WTC11 (cell line): ENCODE results near the gene KLK1. TPM values are rescaled to one million over a fixed set of nuclear protein-coding genes. Genes with fewer than 3 reads are reported as not detected.

ENCODE experiments used
- ATAC-seq: fragments of 200-7000 bp; cut with Tn5 transposase; 2 replicates; pipeline ENCODE4 v1.10.0; 2021; ENCODE audit warnings: mild to moderate bottlenecking, moderate library complexity
- CTCF ChIA-PET: fragments of 300-600 bp; sonication (Branson Sonifier 250); formaldehyde crosslinking; loops from one replicate; lab custom pipeline; 2021; ENCODE audit warnings: antibody characterized with exemption; lab: Charles Lee
- POLR2A ChIA-PET: fragments of 350-600 bp; sonication (Branson Sonifier 250); formaldehyde crosslinking; loops from one replicate; lab custom pipeline; 2021; ENCODE audit warnings: antibody characterized with exemption; lab: Charles Lee
- DNase-seq: peaks from one replicate; pipeline ENCODE4 v3.0.0; 2021; ENCODE audit warnings: low spot score
- H3K27ac Mint-ChIP-seq: 2 replicates; pipeline ENCODE4 v1.8.0; 2021; ENCODE audit warnings: mixed read lengths
- H3K27me3 Mint-ChIP-seq: 2 replicates; pipeline ENCODE4 v1.8.0; 2021; ENCODE audit warnings: low read depth, mild to moderate bottlenecking, moderate library complexity, mixed read lengths
- H3K36me3 Mint-ChIP-seq: 2 replicates; pipeline ENCODE4 v1.8.0; 2021; ENCODE audit warnings: mixed read lengths
- H3K4me1 Mint-ChIP-seq: 2 replicates; pipeline ENCODE4 v1.8.0; 2022; ENCODE audit warnings: mixed read lengths
- H3K4me3 Mint-ChIP-seq: 2 replicates; pipeline ENCODE4 v1.8.0; 2021; ENCODE audit warnings: mild to moderate bottlenecking, moderate library complexity, mixed read lengths
- H3K9me3 Mint-ChIP-seq: 2 replicates; pipeline ENCODE4 v1.8.0; 2021; ENCODE audit warnings: mixed read lengths
- AR ChIP-seq: fragments of 250-450 bp; sonication (Bioruptor Pico); IDR thresholded peaks from 2 replicates; pipeline ENCODE4 v1.9.0; 2021; ENCODE audit warnings: mild to moderate bottlenecking
- ARID4B ChIP-seq: sonication (generic); formaldehyde crosslinking; IDR thresholded peaks from 2 replicates; pipeline ENCODE4 v1.8.0; 2023; ENCODE audit warnings: missing genetic modification reagents, mild to moderate bottlenecking, borderline replicate concordance
- ATF2 ChIP-seq: sonication (generic); formaldehyde crosslinking; IDR thresholded peaks from 2 replicates; pipeline ENCODE4 v1.8.1; 2022; ENCODE audit warnings: low read depth, missing genetic modification reagents, borderline replicate concordance
- ATF6 ChIP-seq: sonication (generic); formaldehyde crosslinking; IDR thresholded peaks from 2 replicates; pipeline ENCODE4 v1.8.1; 2023; ENCODE audit warnings: mild to moderate bottlenecking, missing genetic modification reagents
- CREB1 ChIP-seq: sonication (generic); formaldehyde crosslinking; IDR thresholded peaks from 2 replicates; pipeline ENCODE4 v1.8.0; 2023; ENCODE audit warnings: mild to moderate bottlenecking, missing genetic modification reagents
- ERG ChIP-seq: fragments of 250-450 bp; sonication (Bioruptor Pico); IDR thresholded peaks from 2 replicates; pipeline ENCODE4 v1.8.0; 2021; ENCODE audit warnings: mild to moderate bottlenecking
- GRHL2 ChIP-seq: fragments of 250-450 bp; sonication (Bioruptor Pico); IDR thresholded peaks from 2 replicates; pipeline ENCODE4 v1.8.0; 2022; ENCODE audit warnings: mild to moderate bottlenecking, moderate library complexity; ENCODE audit not compliant: insufficient replicate concordance, severe bottlenecking
- JUN ChIP-seq: sonication (generic); formaldehyde crosslinking; IDR thresholded peaks from 2 replicates; pipeline ENCODE4 v1.8.0; 2023; ENCODE audit warnings: mild to moderate bottlenecking, missing genetic modification reagents
- MLX ChIP-seq: sonication (generic); formaldehyde crosslinking; IDR thresholded peaks from 2 replicates; pipeline ENCODE4 v1.8.1; 2023; ENCODE audit warnings: mild to moderate bottlenecking, missing genetic modification reagents, moderate library complexity
- MYBL2 ChIP-seq: sonication (generic); formaldehyde crosslinking; IDR thresholded peaks from 2 replicates; pipeline ENCODE4 v1.8.1; 2023; ENCODE audit warnings: mild to moderate bottlenecking, moderate library complexity, missing genetic modification reagents
- PRRX2 ChIP-seq: fragments of 250-450 bp; sonication (Bioruptor Pico); IDR thresholded peaks from 2 replicates; pipeline ENCODE4 v1.8.0; 2021; ENCODE audit warnings: mild to moderate bottlenecking
- TP53 ChIP-seq: sonication (generic); formaldehyde crosslinking; IDR thresholded peaks from 2 replicates; pipeline ENCODE4 v1.8.1; 2023; ENCODE audit warnings: mild to moderate bottlenecking, missing genetic modification reagents
- USF1 ChIP-seq: sonication (generic); formaldehyde crosslinking; IDR thresholded peaks from 2 replicates; pipeline ENCODE4 v1.8.0; 2022; ENCODE audit warnings: mild to moderate bottlenecking, missing genetic modification reagents
- ZNF121 ChIP-seq: sonication (generic); formaldehyde crosslinking; IDR thresholded peaks from 2 replicates; pipeline ENCODE4 v1.8.0; 2023; ENCODE audit warnings: missing genetic modification reagents
- ZNF219 ChIP-seq: sonication (generic); formaldehyde crosslinking; IDR thresholded peaks from 2 replicates; pipeline ENCODE4 v1.8.0; 2023; ENCODE audit warnings: missing genetic modification reagents, mild to moderate bottlenecking, borderline replicate concordance
- total RNA-seq: library from RNA; stranded (reverse); gene quantifications from 3 replicates; pipeline ENCODE4 v1.2.3, GENCODE V29; 2021

Gene KLK1
- total RNA-seq, 1 experiment from 2014 or later = 3.9 TPM

- TF ChIP-seq AR (CRISPR knock-in tag) = no peak
Observed at GRCh38 chr19:50819636-50820035, 4.0 kb downstream of the KLK1 start (continued).

- Mint-ChIP-seq H3K9me3 (peaks cover 14% of the 10 kb centered on the region), H3K27ac (no peak overlapping the region), H3K4me3 (peak overlapping the region; percentile 77), H3K36me3 (no peaks in the 10 kb centered on the region; the same call in 1 of the 2 replicates), H3K4me1 (peaks cover 37% of the 10 kb centered on the region)
- ATAC-seq = no peak
- POLR2A ChIA-PET = no interaction called here
- CTCF ChIA-PET = interaction anchor here (0.6 to 1.4 kb wide), 4 partner anchors 13 to 275 kb away, joined by 3 to 4 read pairs (median 3); no protein-coding TSS in a partner anchor
- TF ChIP-seq ERG = no peak
- no peak for TF ChIP-seq GRHL2 (CRISPR knock-in tag)
- no peak for TF ChIP-seq ZNF219 (CRISPR knock-in tag)
- TF ChIP-seq MLX (CRISPR knock-in tag) = no peak
- TF ChIP-seq TP53 (CRISPR knock-in tag) = no peak
- TF ChIP-seq JUN (CRISPR knock-in tag) = no peak
- TF ChIP-seq ARID4B (CRISPR knock-in tag) = no peak
- no peak for TF ChIP-seq ZNF121 (CRISPR knock-in tag)
- no peak for TF ChIP-seq CREB1
- TF ChIP-seq USF1 (CRISPR knock-in tag) = no peak
- TF ChIP-seq ATF2 = no peak
- TF ChIP-seq ATF6 = no peak
- TF ChIP-seq MYBL2 (CRISPR knock-in tag) = no peak
- TF ChIP-seq PRRX2 (CRISPR knock-in tag) = no peak
- TF ChIP-seq, all 79 proteins: peak for 0
- no peak for DNase-seq
- H3K27me3 Mint-ChIP-seq = peaks cover 89% of the 10 kb centered on the region
Observed at GRCh38 chr19:50818859-50819472, 4.6 kb downstream of the KLK1 start.
